ENCODE results near the gene MAP3K20.
"Not testable (repeated sequence)": the region's sequence is repeated elsewhere in the genome, so short reads cannot be mapped to it uniquely, and the experiment has no call there.

GRCh38 chr2:173301549-173301948, 225.9 kb downstream of the MAP3K20 start:
- TF ChIP-seq, protein P1, sequence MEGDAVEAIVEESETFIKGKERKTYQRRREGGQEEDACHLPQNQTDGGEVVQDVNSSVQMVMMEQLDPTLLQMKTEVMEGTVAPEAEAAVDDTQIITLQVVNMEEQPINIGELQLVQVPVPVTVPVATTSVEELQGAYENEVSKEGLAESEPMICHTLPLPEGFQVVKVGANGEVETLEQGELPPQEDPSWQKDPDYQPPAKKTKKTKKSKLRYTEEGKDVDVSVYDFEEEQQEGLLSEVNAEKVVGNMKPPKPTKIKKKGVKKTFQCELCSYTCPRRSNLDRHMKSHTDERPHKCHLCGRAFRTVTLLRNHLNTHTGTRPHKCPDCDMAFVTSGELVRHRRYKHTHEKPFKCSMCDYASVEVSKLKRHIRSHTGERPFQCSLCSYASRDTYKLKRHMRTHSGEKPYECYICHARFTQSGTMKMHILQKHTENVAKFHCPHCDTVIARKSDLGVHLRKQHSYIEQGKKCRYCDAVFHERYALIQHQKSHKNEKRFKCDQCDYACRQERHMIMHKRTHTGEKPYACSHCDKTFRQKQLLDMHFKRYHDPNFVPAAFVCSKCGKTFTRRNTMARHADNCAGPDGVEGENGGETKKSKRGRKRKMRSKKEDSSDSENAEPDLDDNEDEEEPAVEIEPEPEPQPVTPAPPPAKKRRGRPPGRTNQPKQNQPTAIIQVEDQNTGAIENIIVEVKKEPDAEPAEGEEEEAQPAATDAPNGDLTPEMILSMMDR (IDR thresholded peaks at IDR 0.05 in 2 of 3, conservative IDR thresholded peaks at IDR 0.05 in 1 of 3; ENCODE audit: control insufficient read depth in 2 of 3, extremely low read depth in 1 of 3, insufficient read depth in 1 of 3, low read depth in 3 of 3, low read length in 3 of 3): not testable (repeated sequence)
- TF ChIP-seq TAF1 (IDR thresholded peaks at IDR 0.05; ENCODE audit: borderline replicate concordance, low read depth, low read length); BCL3 (IDR thresholded peaks at IDR 0.05; ENCODE audit: borderline replicate concordance, insufficient read depth, low read depth, low read length, poor library complexity, severe bottlenecking); KDM1A (IDR thresholded peaks at IDR 0.05; ENCODE audit: borderline replicate concordance); NR2C1 (IDR thresholded peaks at IDR 0.05); POLR2A (IDR thresholded peaks at IDR 0.05; ENCODE audit: low read depth, low read length); HDGF (IDR thresholded peaks at IDR 0.05); LARP7 (IDR thresholded peaks at IDR 0.05); SIN3A (IDR thresholded peaks at IDR 0.05; ENCODE audit: low read depth, low read length): not testable (repeated sequence)
